ENCODE measurements around the gene CYP3A5.

The CYP3A5 gene

DNA sequence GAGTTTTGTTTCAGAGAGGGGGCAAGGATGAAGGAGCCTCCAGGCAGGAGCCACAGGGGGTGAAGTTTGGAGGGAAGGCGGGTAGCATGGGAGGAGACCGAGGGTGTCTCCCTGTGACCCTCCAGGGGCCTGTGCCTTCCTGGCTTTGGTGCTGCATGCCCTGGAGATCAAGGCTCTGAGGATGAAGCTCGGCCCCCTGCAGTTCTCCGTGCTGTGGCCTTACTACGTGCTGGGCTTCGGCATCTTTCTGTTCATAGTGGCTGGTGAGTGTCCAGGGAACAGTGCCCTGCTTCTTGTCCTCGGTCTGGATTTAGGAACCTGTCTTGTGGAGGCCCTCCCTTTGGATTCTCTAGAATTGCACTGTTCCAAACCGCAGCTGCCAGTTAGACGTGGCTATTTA lies 72.2 kb downstream of the CYP3A5 start:
- DNase-seq (ENCODE audit: low read depth): no peak

DNA sequence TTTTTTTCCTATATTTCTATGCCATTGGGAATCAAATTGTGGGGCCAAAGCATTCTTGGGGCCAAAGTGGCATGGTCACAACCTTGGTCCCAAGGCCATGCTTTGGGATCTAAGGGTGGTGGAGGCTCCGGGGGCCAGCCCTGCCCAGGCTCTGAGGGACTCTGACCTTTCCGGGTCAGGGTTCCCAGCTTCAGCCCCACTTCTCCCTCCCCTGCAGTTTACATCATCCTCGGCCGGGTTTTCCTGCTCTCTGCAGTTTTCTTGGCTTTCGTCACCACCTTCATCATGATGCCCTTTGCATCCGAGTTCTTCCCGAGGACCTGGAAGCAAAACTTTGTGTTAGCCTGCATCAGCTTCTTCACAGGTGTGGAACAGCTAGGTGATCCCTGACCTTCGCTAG lies 73.3 kb downstream of the CYP3A5 start:
- no peak for DNase-seq (ENCODE audit: low read depth)

DNA sequence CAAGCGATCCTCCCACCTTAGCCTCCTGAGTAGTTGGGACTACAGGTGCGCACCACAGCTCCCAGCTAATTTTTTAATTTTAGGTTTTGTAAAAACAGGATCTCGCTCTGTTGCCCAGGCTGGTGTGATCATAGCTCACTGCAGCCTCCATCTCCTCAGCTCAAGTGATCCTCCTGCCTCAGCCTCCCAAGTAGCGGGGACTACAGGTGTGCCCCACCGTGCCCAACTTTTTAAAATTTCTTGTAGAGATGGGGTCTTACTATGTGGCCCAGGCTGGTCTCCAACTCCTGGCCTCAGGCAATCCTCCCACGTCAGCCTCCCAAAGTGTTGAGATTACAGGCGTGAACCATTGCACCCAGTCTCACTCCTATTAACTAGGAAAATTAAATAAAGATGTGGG lies 74.3 kb downstream of the CYP3A5 start:
- no peak for DNase-seq (ENCODE audit: low read depth)

DNA sequence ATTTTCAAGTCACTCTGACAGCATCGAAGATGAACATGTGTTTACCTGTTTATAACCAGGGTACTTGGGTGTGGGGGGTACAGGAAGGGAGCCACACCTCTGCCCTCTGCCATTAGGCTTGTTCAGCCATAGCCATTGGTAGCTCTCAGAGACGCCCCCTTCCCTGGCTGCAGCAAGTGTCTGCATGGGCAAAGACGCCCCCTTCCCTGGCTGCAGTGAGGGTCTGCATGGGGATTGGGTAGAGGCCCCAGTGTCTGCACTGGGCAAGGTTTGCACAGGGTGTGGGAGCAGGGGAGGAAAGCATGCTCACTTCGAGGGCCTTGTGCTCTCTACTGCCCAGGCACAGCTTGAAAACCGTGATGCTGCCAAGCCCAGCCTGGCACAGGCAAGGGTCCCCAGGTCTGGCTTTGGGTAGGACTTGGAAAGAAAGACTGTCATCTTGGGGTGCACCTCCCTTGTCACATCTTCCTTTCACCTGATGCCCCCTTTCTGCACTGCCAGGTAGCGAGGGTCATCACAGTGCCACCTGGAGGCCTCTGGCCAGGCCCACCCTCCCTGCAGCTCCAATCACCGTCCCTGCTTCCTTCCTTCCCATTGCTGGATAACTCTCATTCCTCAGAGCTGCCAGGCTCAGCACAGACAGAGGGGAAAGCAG lies 78.0 kb downstream of the CYP3A5 start:
- DNase-seq (ENCODE audit: low read depth): no peak

DNA sequence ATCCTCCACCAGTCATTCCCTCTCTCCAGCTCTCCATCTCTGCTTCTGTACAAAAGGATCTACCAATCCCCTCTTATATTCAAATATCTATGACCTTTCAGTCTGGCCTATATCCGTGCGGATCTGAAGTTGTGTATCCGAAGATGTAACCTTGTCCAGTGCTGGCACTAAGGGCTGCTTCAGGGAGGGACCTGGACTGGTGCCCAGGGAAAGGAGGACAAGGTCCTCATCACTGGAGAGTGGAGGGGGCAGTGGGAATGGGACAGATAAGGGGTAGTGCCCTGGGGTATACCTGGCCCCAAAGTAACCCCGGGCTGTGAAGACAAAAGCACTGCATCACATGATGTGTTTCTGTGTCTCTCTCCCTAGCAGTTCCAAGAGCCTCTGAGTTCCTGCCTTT lies 80.0 kb downstream of the CYP3A5 start:
- no peak for DNase-seq (ENCODE audit: low read depth)
